ENCODE measurements around the gene MTG2. TPM values are rescaled to one million over a fixed set of nuclear protein-coding genes. Genes with fewer than 3 reads are reported as not detected.

MTG2 gene
- total and polyA plus RNA-seq, 2 of the 13 experiments (the other 11 are each of a cell fraction or from before 2014, with no cell fraction given): 20.4 to 37.8 TPM

DNA sequence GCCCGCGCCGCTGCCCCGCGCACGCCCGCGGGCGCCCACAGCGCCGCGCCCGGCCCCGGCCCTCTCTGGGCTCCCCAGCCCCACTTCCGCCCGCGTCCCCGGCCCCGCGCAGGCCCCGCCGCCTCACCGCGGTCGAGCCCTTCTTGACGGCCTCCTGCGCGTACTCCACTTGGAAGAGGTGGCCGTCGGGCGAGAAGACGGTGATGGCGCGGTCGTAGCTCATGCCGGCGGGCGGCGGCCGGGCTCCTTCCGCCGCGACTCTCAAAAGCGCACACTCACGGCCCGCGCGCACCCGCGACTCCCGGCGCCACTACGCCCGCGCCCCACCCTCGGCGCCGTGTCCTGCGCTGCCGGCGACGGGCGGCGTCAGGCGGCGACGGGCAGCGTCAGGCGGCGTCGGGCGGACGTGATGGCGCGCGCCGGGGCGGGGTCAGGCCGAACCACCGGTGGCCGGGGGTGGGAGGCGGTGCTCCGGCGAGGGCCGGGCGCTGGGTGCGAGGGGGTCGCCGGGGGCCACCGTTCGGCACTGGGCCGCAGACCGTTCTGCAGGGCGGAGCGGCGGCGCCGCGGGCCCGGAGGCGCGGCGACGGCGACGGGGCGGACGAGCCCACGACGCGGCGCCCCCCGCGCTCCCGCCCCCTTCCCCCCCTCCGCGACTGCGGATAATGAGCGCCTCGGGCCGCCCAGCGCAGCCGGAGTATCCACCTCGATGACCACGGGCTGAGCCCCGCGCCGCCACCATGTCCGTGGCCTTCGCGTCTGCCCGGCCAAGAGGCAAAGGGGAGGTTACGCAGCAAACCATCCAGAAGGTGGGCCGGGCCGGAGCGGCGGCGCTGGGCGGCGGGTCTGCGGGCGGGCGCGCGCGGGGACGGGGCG is 39.5 kb upstream of the MTG2 start, which contains the start of the genes PSMA7 and SS18L1 (continued):
- TF ChIP-seq, protein P1, sequence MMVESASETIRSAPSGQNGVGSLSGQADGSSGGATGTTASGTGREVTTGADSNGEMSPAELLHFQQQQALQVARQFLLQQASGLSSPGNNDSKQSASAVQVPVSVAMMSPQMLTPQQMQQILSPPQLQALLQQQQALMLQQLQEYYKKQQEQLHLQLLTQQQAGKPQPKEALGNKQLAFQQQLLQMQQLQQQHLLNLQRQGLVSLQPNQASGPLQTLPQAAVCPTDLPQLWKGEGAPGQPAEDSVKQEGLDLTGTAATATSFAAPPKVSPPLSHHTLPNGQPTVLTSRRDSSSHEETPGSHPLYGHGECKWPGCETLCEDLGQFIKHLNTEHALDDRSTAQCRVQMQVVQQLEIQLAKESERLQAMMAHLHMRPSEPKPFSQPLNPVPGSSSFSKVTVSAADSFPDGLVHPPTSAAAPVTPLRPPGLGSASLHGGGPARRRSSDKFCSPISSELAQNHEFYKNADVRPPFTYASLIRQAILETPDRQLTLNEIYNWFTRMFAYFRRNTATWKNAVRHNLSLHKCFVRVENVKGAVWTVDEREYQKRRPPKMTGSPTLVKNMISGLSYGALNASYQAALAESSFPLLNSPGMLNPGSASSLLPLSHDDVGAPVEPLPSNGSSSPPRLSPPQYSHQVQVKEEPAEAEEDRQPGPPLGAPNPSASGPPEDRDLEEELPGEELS (CRISPR knock-in tag; IDR thresholded peaks at IDR 0.05): no peak
- TF ChIP-seq ZNF33B (CRISPR knock-in tag; IDR thresholded peaks at IDR 0.05): peak; percentile 24
- TF ChIP-seq FOXC1 (CRISPR knock-in tag; IDR thresholded peaks at IDR 0.05; ENCODE audit: borderline replicate concordance): no peak; the same call in none of the 2 replicates
- TF ChIP-seq RBM22 (optimal IDR thresholded peaks at IDR 0.05; ENCODE audit: low read length): no peak
- no peak for TF ChIP-seq ZNF484 (CRISPR knock-in tag; IDR thresholded peaks at IDR 0.05; ENCODE audit: borderline replicate concordance, low read depth)
- TF ChIP-seq POLR2AphosphoS5 (IDR thresholded peaks at IDR 0.05; ENCODE audit: low read depth, low read length): peak; percentile 86
- TF ChIP-seq KAT2B (IDR thresholded peaks at IDR 0.05; ENCODE audit: borderline replicate concordance, low read depth, low read length): no peak
- TF ChIP-seq POGZ (CRISPR knock-in tag; IDR thresholded peaks at IDR 0.05): no peak
- no peak for TF ChIP-seq PPARG (CRISPR knock-in tag; conservative IDR thresholded peaks at IDR 0.05)
- no peak for TF ChIP-seq U2AF2 (IDR thresholded peaks at IDR 0.05; ENCODE audit: low read depth, low read length)
- TF ChIP-seq, protein P2, sequence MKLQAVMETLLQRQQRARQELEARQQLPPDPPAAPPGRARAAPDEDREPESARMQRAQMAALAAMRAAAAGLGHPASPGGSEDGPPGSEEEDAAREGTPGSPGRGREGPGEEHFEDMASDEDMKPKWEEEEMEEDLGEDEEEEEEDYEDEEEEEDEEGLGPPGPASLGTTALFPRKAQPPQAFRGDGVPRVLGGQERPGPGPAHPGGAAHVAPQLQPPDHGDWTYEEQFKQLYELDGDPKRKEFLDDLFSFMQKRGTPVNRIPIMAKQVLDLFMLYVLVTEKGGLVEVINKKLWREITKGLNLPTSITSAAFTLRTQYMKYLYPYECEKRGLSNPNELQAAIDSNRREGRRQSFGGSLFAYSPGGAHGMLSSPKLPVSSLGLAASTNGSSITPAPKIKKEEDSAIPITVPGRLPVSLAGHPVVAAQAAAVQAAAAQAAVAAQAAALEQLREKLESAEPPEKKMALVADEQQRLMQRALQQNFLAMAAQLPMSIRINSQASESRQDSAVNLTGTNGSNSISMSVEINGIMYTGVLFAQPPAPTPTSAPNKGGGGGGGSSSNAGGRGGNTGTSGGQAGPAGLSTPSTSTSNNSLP (IDR thresholded peaks at IDR 0.05; ENCODE audit: low read depth, low read length): no peak
- no peak for TF ChIP-seq HNRNPK (IDR thresholded peaks at IDR 0.05; ENCODE audit: low read depth, low read length, poor library complexity, severe bottlenecking)
- TF ChIP-seq, protein P3, sequence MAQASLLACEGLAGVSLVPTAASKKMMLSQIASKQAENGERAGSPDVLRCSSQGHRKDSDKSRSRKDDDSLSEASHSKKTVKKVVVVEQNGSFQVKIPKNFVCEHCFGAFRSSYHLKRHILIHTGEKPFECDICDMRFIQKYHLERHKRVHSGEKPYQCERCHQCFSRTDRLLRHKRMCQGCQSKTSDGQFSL (CRISPR knock-in tag; IDR thresholded peaks at IDR 0.05): peak; percentile 72
- no peak for TF ChIP-seq ZBTB42 (CRISPR knock-in tag; IDR thresholded peaks at IDR 0.05)
- TF ChIP-seq, protein P4, sequence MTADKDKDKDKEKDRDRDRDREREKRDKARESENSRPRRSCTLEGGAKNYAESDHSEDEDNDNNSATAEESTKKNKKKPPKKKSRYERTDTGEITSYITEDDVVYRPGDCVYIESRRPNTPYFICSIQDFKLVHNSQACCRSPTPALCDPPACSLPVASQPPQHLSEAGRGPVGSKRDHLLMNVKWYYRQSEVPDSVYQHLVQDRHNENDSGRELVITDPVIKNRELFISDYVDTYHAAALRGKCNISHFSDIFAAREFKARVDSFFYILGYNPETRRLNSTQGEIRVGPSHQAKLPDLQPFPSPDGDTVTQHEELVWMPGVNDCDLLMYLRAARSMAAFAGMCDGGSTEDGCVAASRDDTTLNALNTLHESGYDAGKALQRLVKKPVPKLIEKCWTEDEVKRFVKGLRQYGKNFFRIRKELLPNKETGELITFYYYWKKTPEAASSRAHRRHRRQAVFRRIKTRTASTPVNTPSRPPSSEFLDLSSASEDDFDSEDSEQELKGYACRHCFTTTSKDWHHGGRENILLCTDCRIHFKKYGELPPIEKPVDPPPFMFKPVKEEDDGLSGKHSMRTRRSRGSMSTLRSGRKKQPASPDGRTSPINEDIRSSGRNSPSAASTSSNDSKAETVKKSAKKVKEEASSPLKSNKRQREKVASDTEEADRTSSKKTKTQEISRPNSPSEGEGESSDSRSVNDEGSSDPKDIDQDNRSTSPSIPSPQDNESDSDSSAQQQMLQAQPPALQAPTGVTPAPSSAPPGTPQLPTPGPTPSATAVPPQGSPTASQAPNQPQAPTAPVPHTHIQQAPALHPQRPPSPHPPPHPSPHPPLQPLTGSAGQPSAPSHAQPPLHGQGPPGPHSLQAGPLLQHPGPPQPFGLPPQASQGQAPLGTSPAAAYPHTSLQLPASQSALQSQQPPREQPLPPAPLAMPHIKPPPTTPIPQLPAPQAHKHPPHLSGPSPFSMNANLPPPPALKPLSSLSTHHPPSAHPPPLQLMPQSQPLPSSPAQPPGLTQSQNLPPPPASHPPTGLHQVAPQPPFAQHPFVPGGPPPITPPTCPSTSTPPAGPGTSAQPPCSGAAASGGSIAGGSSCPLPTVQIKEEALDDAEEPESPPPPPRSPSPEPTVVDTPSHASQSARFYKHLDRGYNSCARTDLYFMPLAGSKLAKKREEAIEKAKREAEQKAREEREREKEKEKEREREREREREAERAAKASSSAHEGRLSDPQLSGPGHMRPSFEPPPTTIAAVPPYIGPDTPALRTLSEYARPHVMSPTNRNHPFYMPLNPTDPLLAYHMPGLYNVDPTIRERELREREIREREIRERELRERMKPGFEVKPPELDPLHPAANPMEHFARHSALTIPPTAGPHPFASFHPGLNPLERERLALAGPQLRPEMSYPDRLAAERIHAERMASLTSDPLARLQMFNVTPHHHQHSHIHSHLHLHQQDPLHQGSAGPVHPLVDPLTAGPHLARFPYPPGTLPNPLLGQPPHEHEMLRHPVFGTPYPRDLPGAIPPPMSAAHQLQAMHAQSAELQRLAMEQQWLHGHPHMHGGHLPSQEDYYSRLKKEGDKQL (CRISPR knock-in tag; IDR thresholded peaks at IDR 0.05; ENCODE audit: low read depth): no peak
- TF ChIP-seq ZSCAN20 (CRISPR knock-in tag; IDR thresholded peaks at IDR 0.05; ENCODE audit: borderline replicate concordance): no peak; the same call in 1 of the 2 replicates
- TF ChIP-seq ZSCAN31 (CRISPR knock-in tag; IDR thresholded peaks at IDR 0.05; ENCODE audit: low read depth): peak; percentile 99
- peak; percentile 64 for TF ChIP-seq REL (CRISPR knock-in tag; conservative IDR thresholded peaks at IDR 0.05)
- TF ChIP-seq TRIM24 (CRISPR knock-in tag; IDR thresholded peaks at IDR 0.05): no peak
- peak; percentile 74; the same call in 1 of the 2 replicates for TF ChIP-seq NFKB2 (CRISPR knock-in tag; IDR thresholded peaks at IDR 0.05; ENCODE audit: borderline replicate concordance)

All from HepG2 (cell line).